GM10847 (cell line): ENCODE data around the gene THRB.

Source experiments
- POLR2A ChIP-seq: IDR thresholded peaks from 2 replicates; pipeline ENCODE4 v1.6.1; 2011; ENCODE audit not compliant: insufficient read length; ENCODE audit errors: extremely low read depth

The THRB gene

GRCh38 chr3:24494618-24495325, at the start of gene THRB:
THRB (minus strand) TSS chr3:24494850.
- TF ChIP-seq POLR2A: no peak

- TF ChIP-seq POLR2A: no peak
Observed at GRCh38 chr3:24541935-24542334, 47.3 kb upstream of the THRB start.

DNA sequence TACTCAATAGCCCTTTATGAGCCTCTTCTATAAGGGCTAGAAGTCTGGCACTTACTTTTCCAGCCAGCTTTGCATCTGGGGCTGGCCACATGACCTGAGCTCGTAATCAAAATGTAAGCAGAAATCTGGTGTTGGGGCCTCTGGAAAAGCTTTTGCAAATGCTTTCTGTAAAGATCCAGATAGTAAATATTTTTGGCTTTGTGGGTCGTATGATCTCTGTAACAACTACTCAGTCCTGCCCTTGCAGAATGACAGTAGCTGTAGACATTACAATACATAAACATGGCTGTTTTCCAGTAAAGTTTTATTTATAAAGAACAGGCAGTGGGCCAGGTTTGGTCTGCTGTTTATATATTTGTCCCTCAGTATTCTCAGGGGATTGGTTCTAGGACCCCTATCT, 46.2 kb upstream of the THRB start:
- no peak for TF ChIP-seq POLR2A

- TF ChIP-seq POLR2A: no peak
Observed at GRCh38 chr3:24539699-24540098, 45.0 kb upstream of the THRB start.

DNA sequence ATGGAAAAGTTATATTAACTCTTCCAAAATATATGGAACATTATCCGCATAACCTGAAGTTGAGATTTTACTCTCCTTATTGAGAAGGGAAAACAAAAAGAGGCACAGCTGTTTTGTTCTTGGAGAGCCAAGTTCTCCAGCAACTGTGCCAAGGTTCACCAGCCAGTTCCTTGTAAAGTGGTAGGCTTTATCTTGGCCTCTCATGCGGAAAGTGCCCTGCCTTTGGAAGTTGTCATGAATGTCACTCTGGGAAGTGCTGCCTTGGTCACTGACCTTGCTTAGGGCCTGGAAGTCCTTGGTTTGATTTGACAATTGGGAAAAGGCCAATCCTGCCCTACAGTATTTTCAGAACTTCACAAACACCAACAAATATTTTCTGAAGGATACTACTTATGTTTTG, 44.2 kb upstream of the THRB start:
- no peak for TF ChIP-seq POLR2A

DNA sequence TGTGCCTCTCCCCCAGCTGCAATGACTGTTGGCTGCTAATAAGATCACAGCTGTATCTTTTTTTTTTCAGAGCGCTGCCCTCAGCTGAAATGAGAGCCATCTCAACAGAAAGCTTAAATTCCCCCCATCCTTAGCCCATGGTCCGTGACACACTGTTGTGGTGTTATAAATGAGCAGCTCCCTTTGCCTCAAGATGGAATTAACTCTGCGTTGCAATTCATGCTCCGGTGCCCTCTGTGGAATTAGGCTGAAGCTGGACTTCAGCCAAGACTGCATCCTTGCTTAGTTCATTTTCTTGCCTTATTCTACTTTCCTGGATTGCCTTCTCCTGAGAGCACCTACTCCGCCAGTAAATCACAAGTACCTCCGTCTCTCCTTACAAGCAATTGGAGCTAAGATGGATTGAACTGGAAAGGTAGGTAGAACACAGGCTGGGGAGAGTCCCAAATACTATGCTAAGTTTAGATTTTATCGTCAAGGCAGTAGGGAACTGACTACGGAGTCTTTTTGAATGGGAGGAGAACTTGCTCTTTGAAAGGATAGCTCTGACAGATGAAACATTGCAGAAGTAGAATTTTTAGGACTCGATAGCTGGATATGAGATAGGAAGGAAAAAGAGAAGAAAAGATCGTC, 39.0 kb upstream of the THRB start:
- no peak for TF ChIP-seq POLR2A

DNA sequence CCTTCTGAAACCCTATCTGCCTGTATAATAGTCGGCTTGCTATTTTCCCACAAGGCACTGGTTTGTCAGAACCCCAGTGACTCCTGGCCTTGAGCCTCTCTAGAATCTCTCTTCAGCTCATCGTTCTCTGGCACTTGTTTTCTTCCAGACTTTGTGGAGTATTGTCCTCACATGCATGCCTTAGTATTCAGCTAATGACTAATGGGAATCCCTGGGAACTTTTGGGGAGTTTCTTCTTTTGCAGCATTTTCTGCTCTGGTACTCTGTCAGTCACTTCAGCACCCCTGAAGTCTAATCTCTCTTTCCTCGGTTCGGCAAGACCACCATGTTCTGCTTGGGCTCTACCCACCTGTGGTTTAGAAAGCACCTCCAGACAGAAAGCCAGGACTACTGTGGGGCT, 35.8 kb upstream of the THRB start:
- TF ChIP-seq POLR2A: no peak

- TF ChIP-seq POLR2A: no peak
Observed at GRCh38 chr3:24529210-24529609, 34.6 kb upstream of the THRB start.

DNA sequence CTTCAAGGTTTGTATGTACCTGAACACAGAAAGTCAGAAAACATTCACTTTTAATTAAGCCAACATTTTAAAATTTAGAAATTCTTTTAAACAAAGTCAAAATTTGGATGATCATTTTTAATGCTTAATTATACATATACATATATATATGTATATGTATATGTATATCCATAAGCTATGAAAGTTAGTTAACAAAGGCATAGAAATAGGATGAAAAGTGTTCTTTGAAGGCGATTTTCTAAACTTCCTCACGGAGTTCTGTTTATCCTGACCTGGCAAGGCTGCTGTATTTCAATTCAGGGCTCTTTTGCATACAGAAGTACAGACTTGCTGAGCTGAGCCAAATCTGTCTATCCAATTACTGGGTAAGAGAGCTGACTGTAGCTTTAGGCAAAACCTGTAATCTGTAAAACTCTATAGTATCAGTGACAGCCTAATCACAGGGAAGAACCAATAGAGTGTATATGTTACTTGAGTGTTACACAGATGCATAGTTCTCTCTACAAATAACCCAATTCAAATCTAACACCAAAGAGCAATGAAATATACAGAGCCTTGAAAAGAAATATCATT, 32.1 kb upstream of the THRB start:
- no peak for TF ChIP-seq POLR2A

DNA sequence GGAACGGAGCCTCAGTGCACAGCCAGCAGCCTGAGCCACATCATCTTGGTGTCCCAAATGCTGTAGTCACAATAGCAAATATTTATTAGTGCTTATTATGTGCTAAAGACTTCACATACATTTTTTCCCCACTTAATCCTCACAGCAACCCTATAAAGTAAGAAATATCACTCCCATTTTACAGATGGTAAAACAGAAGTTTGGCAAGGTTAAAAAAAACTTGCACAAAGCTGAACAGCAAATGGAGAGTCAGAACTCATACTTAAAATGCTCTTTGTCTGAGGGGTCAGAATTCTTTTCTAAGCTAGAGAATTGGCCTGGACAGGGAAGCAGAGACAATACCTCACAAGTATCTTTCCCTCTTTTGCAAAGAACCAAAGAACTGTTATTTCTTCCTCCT, 30.9 kb upstream of the THRB start:
- no peak for TF ChIP-seq POLR2A

DNA sequence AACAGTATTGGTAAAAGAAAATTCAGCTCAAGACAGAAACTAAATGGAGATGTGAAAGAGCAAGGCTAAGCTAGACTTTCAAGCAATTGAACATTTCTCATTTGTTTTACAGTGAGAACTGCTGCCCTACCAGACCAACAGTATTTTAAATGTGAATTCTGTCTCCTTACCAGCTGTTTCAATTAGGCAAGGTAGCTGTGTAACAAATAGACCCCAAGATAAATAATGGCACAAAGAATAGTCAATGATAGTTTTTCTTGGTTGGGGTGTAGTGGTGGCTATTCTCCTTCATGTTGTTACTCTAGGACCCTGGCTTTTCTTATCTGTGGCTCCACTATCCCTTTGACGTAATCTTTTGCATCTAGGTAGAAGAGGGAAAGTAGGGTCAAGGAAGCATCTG, 30.4 kb upstream of the THRB start:
- no peak for TF ChIP-seq POLR2A

DNA sequence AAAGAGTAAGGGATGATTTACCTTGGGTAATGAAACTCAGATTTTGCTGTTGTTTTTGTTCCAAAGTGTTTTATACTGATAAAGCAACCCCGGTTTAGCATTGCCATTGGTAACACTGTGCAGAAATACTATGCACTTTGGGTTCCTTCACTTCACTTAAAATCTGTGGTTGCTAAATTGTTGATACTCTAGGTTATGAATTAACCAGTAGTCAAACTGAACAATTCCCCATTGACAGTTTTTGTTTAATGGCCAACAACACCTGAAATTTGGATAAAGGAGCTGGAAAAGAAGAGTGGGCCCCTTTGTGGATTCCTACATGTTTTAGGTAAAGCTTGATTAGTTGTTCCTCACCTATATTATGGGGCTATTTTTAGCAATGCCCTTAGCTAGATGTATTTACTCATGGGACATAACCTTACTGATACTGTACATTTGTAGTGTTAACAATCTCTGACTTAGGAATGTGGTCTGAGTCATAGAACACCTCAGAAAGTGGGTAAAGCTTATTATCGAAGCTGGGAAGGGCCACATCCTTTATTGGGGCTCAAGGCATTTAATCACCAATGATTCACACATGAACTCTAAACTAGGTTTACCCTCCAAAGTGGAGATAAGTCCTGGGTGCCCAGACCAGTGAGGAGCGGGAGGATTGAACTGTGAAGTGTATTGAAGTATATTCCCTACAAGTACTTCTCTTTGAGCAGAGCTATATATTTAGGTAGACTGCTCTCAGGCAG, 29.5 kb upstream of the THRB start:
- TF ChIP-seq POLR2A: no peak

DNA sequence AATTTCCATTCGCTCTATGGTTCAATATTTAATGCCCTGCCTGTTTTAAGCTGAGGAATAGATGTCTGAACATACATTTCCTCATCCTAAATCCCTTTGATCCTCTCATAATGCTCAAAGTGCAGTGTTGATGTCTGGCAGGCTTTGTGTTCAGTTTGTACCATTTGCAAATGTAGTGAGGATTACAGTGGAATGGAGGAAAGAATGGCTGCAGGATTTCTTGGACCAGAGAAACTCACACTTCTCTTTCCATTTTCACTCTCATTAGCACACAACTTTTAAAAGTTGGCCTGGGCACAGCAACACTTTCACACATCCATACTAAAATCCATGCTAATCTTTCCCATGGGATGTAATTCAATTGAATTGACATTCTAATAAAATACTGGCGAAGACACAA, 28.6 kb upstream of the THRB start:
- TF ChIP-seq POLR2A: no peak

- TF ChIP-seq POLR2A: no peak
Observed at GRCh38 chr3:24522146-24522579, 27.5 kb upstream of the THRB start.

- no peak for TF ChIP-seq POLR2A
Observed at GRCh38 chr3:24521420-24522145, 26.9 kb upstream of the THRB start.
